Muscle of leg (tissue), 11 donors: Measurements from ENCODE around the gene RNF11. TPM values are rescaled to one million over a fixed set of nuclear protein-coding genes. Genes with fewer than 3 reads are reported as not detected.
"Not testable (repeated sequence)": the region's sequence is repeated elsewhere in the genome, so short reads cannot be mapped to it uniquely, and the experiment has no call there.

ENCODE experiments used
- DNase-seq: peaks from one replicate; pipeline ENCODE4 v3.0.0; 2013
- H3K27ac ChIP-seq: one replicate; pipeline ENCODE4 v1.5.1; 2013; ENCODE audit warnings: mild to moderate bottlenecking, low read length, control low read depth
- H3K27me3 ChIP-seq: one replicate; pipeline ENCODE4 v1.6.1; 2013; ENCODE audit warnings: low read length; ENCODE audit not compliant: control insufficient read depth, insufficient read depth
- H3K36me3 ChIP-seq: one replicate; pipeline ENCODE4 v1.6.1; 2013; ENCODE audit warnings: low read length; ENCODE audit not compliant: control insufficient read depth, insufficient read depth
- H3K4me1 ChIP-seq: one replicate; pipeline ENCODE4 v1.6.1; 2013; ENCODE audit warnings: low read length; ENCODE audit not compliant: control insufficient read depth, insufficient read depth
- H3K4me3 ChIP-seq: one replicate; pipeline ENCODE4 v1.5.1; 2013; ENCODE audit warnings: low read length, control low read depth
- H3K9me3 ChIP-seq: replicated peaks from 2 replicates; pipeline ENCODE4 v1.6.1; 2013; ENCODE audit warnings: low read depth, low read length; ENCODE audit not compliant: control insufficient read depth
- WGBS: methylation state at CpG from one replicate; pipeline ENCODE4 v1.1.5; 2013; ENCODE audit warnings: missing lambda C conversion rate; ENCODE audit not compliant: insufficient coverage; 5-methylcytosine and 5-hydroxymethylcytosine counted together
- polyA plus RNA-seq, 8 donors: library from polyadenylated mRNA; unstranded; fragments of 120-200 nt; gene quantifications; one replicate each; pipeline versions ENCODE4 v1.2.1 to v1.2.3, GENCODE V29; 2013; ENCODE audit warnings: inconsistent platforms in 1 of 8, low replicate concordance in 1 of 8; ENCODE audit not compliant: insufficient read length in 8 of 8, insufficient read depth in 1 of 8
- total RNA-seq: library from RNA; stranded (reverse); fragments of 120-200 nt; gene quantifications from one replicate; pipeline ENCODE4 v1.2.4, GENCODE V29; 2013

RNF11 gene
- total and polyA plus RNA-seq, 9 donors = 73.9 to 109 (median 100) TPM

GRCh38 chr1:51237351-51238033 is 1.4 kb downstream of the RNF11 start:
- peaks cover 14% of the 10 kb centered on the region for H3K4me1 ChIP-seq
- WGBS = 0% methylated on average over 1 of the region's 9 CpGs

GRCh38 chr1:51238034-51238403 is 1.9 kb downstream of the RNF11 start:
- H3K27me3 ChIP-seq = no peaks in the 10 kb centered on the region
- peak; percentile 46 for DNase-seq
- peaks cover 2% of the 10 kb centered on the region for H3K36me3 ChIP-seq
- H3K9me3 ChIP-seq = no peaks in the 10 kb centered on the region
- peak overlapping the region; percentile 98 for H3K27ac ChIP-seq
- H3K4me1 ChIP-seq = peaks cover 14% of the 10 kb centered on the region
- peak overlapping the region; percentile 98 for H3K4me3 ChIP-seq
- 11% methylated on average over 6 of the region's 7 CpGs for WGBS

More at GRCh38 chr1:51237351-51238033, 1.4 kb downstream of the RNF11 start:
- Histone ChIP-seq H3K27ac (peak overlapping the region; percentile 98), H3K27me3 (no peaks in the 10 kb centered on the region), H3K9me3 (no peaks in the 10 kb centered on the region), H3K4me3 (peak overlapping the region; percentile 98), H3K36me3 (peaks cover 2% of the 10 kb centered on the region)
- DNase-seq = peak; percentile 19

- Histone ChIP-seq H3K27me3 (no peaks in the 10 kb centered on the region), H3K9me3 (no peaks in the 10 kb centered on the region), H3K27ac (no peak overlapping the region), H3K4me3 (no peak overlapping the region), H3K36me3 (peaks cover 2% of the 10 kb centered on the region), H3K4me1 (peaks cover 13% of the 10 kb centered on the region)
- WGBS = 56% methylated on average over 2 of the region's 2 CpGs
- peak; percentile 20 for DNase-seq
These were observed 4.0 kb downstream of the RNF11 start for GRCh38 chr1:51240084-51240483.

GRCh38 chr1:51241119-51241518 is 5.0 kb downstream of the RNF11 start:
- peaks cover 11% of the 10 kb centered on the region for H3K4me1 ChIP-seq
- H3K9me3 ChIP-seq = no peaks in the 10 kb centered on the region
- H3K36me3 ChIP-seq = peaks cover 5% of the 10 kb centered on the region
- no peak overlapping the region for H3K27ac ChIP-seq
- H3K4me3 ChIP-seq = no peak overlapping the region
- no peaks in the 10 kb centered on the region for H3K27me3 ChIP-seq
- no peak for DNase-seq
- no CpG with 5 or more reads among the region's 1 CpG for WGBS

- Histone ChIP-seq H3K27me3 (no peaks in the 10 kb centered on the region), H3K4me1 (peaks cover 11% of the 10 kb centered on the region), H3K27ac (no peak overlapping the region), H3K4me3 (no peak overlapping the region), H3K9me3 (no peaks in the 10 kb centered on the region), H3K36me3 (peaks cover 5% of the 10 kb centered on the region)
- no CpG with 5 or more reads among the region's 4 CpGs for WGBS
- DNase-seq = no peak
These were observed 6.5 kb downstream of the RNF11 start for GRCh38 chr1:51242546-51242945.

- peaks cover 3% of the 10 kb centered on the region for H3K36me3 ChIP-seq
- WGBS = no CpG with 5 or more reads among the region's 2 CpGs
- no peaks in the 10 kb centered on the region for H3K4me1 ChIP-seq
- H3K27ac ChIP-seq = no peak overlapping the region
- H3K27me3 ChIP-seq = no peaks in the 10 kb centered on the region
- H3K4me3 ChIP-seq = no peak overlapping the region
- no peaks in the 10 kb centered on the region for H3K9me3 ChIP-seq
- DNase-seq = no peak
These were observed 10.9 kb downstream of the RNF11 start for GRCh38 chr1:51247022-51247421.

- Histone ChIP-seq H3K27me3 (no peaks in the 10 kb centered on the region), H3K4me3 (no peak overlapping the region), H3K4me1 (no peaks in the 10 kb centered on the region), H3K36me3 (peaks cover 3% of the 10 kb centered on the region), H3K9me3 (no peaks in the 10 kb centered on the region), H3K27ac (no peak overlapping the region)
- no peak for DNase-seq
- WGBS = no CpG with 5 or more reads among the region's 1 CpG
These were observed 11.4 kb downstream of the RNF11 start for GRCh38 chr1:51247499-51247898.

- no peaks in the 10 kb centered on the region for H3K9me3 ChIP-seq
- no peaks in the 10 kb centered on the region for H3K27me3 ChIP-seq
- H3K4me1 ChIP-seq = no peaks in the 10 kb centered on the region
- DNase-seq = no peak
- H3K27ac ChIP-seq = no peak overlapping the region
- WGBS = no CpG with 5 or more reads among the region's 1 CpG
- H3K36me3 ChIP-seq = peaks cover 3% of the 10 kb centered on the region
- H3K4me3 ChIP-seq = no peak overlapping the region
These were observed 13.4 kb downstream of the RNF11 start for GRCh38 chr1:51249445-51249844.

GRCh38 chr1:51250729-51251128 is 14.7 kb downstream of the RNF11 start:
- not testable (repeated sequence) for H3K9me3 ChIP-seq, H3K36me3 ChIP-seq, H3K27me3 ChIP-seq, H3K27ac ChIP-seq, H3K4me1 ChIP-seq, DNase-seq, H3K4me3 ChIP-seq
- WGBS = 99% methylated on average over 6 of the region's 14 CpGs

- H3K27me3 ChIP-seq, H3K9me3 ChIP-seq, H3K4me3 ChIP-seq, H3K27ac ChIP-seq, H3K36me3 ChIP-seq, H3K4me1 ChIP-seq, DNase-seq: not testable (repeated sequence)
- WGBS = 98% methylated on average over 13 of the region's 20 CpGs
These were observed 15.1 kb downstream of the RNF11 start for GRCh38 chr1:51251165-51251564.

GRCh38 chr1:51252366-51252765 is 16.3 kb downstream of the RNF11 start:
- no peak overlapping the region for H3K4me3 ChIP-seq
- no peak overlapping the region for H3K27ac ChIP-seq
- WGBS = 94% methylated on average over 4 of the region's 6 CpGs
- no peak for DNase-seq
- no peaks in the 10 kb centered on the region for H3K27me3 ChIP-seq
- H3K4me1 ChIP-seq = no peaks in the 10 kb centered on the region
- no peaks in the 10 kb centered on the region for H3K9me3 ChIP-seq
- peaks cover 3% of the 10 kb centered on the region for H3K36me3 ChIP-seq
